Stimulated activated memory B cell treated with anti-CD40 and anti-IgM and Interleukin-4, amounts not matched to agents 10 μg/mL and 1 μg/mL and 100 μg/mL, for 72 hours (primary cell): ENCODE data around the gene ZNF598.
"Not testable (repeated sequence)": the region's sequence is repeated elsewhere in the genome, so short reads cannot be mapped to it uniquely, and the experiment has no call there.

Experiments used
- ATAC-seq: fragments of 150-1000 bp; cut with Tn5 transposase; 2 replicates; pipeline ENCODE4 v1.10.0; 2021
- H3K27ac Mint-ChIP-seq: one replicate; pipeline ENCODE4 v1.8.0; 2022; ENCODE audit warnings: mild to moderate bottlenecking, mixed read lengths
- H3K27me3 Mint-ChIP-seq: one replicate; pipeline ENCODE4 v1.8.0; 2022; ENCODE audit warnings: mixed read lengths
- H3K36me3 Mint-ChIP-seq: one replicate; pipeline ENCODE4 v1.8.0; 2022; ENCODE audit warnings: mixed read lengths
- H3K4me1 Mint-ChIP-seq: one replicate; pipeline ENCODE4 v1.8.0; 2022; ENCODE audit warnings: mixed read lengths
- H3K4me3 Mint-ChIP-seq: one replicate; pipeline ENCODE4 v1.8.0; 2022; ENCODE audit warnings: mild to moderate bottlenecking, moderate library complexity, mixed read lengths
- H3K9me3 Mint-ChIP-seq: one replicate; pipeline ENCODE4 v1.8.0; 2022; ENCODE audit warnings: mixed read lengths

Gene ZNF598

DNA sequence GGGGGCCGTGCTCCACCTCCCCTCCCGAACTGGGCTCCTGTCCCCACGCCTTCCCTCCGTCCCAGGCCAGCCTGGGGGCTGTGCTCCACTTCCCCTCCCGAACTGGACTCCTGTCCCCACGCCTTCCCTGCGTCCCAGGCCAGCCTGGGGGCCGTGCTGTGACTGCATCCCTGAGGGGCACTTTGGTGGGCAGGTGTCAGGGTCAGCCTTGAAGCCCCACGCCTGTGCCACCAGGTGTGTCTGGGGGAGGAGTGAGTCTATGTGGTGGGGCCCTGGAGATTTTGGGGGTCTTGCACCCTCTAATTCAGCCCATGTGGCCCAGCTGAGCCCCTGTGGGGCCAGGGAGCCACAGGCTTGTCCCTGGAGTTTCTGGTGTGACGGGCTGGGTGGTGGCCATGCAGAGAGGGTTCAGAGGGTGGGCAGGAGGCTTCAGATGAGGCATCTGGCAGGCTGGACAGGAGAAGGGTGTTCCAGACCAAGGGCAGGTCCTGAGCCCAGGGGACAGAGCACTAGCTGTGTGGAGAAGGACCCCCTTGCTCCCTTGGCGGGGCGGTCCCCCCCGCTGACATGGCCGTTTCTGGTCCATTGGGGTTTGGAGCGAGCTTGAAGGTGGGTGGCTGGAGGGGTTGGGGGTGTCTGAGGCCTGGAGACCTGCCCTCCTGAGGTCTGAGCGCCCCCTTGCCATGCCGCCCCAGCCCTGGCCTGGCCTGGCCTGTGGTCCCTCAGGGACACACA is 25.2 kb upstream of the ZNF598 start:
- H3K9me3 Mint-ChIP-seq: no peaks in the 10 kb centered on the region

DNA sequence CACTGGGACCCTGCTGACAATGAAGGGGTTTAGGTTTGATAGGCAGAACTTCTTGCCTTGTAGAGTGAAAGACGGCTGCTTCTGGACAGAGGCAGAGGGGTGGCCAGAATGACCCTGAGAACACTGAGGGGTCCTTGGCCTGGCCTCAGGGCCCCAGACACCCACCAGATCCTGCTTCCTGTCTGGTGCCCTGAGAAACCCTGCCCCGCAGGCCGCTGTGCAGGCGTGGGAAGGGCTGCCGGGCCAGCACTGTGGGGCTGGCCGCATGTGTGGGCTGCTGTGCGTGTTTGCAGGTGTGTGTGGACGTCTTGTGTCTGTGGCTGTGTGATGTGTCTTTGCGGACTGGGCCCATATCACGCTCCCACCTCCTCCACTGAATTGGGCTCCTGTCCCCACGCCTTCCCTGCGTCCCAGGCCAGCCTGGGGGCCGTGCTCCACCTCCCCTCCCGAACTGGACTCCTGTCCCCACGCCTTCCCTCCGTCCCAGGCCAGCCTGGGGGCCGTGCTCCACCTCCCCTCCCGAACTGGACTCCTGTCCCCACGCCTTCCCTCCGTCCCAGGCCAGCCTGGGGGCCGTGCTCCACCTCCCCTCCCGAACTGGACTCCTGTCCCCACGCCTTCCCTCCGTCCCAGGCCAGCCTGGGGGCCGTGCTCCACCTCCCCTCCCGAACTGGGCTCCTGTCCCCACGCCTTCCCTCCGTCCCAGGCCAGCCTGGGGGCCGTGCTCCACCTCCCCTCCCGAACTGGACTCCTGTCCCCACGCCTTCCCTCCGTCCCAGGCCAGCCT is 24.5 kb upstream of the ZNF598 start:
- peaks cover 23% of the 10 kb centered on the region for H3K4me1 Mint-ChIP-seq
- ATAC-seq, H3K9me3 Mint-ChIP-seq, H3K36me3 Mint-ChIP-seq, H3K4me3 Mint-ChIP-seq: not testable (repeated sequence)
- H3K27ac Mint-ChIP-seq: peak overlapping the region; percentile 59
- H3K27me3 Mint-ChIP-seq: peaks cover 49% of the 10 kb centered on the region

More for the DNA sequence above, 25.2 kb upstream of the ZNF598 start:
- H3K36me3 Mint-ChIP-seq: no peaks in the 10 kb centered on the region
- no peak overlapping the region for H3K4me3 Mint-ChIP-seq
- ATAC-seq: no peak
- H3K27ac Mint-ChIP-seq: no peak overlapping the region
- H3K4me1 Mint-ChIP-seq: peaks cover 26% of the 10 kb centered on the region
- H3K27me3 Mint-ChIP-seq: peaks cover 49% of the 10 kb centered on the region

DNA sequence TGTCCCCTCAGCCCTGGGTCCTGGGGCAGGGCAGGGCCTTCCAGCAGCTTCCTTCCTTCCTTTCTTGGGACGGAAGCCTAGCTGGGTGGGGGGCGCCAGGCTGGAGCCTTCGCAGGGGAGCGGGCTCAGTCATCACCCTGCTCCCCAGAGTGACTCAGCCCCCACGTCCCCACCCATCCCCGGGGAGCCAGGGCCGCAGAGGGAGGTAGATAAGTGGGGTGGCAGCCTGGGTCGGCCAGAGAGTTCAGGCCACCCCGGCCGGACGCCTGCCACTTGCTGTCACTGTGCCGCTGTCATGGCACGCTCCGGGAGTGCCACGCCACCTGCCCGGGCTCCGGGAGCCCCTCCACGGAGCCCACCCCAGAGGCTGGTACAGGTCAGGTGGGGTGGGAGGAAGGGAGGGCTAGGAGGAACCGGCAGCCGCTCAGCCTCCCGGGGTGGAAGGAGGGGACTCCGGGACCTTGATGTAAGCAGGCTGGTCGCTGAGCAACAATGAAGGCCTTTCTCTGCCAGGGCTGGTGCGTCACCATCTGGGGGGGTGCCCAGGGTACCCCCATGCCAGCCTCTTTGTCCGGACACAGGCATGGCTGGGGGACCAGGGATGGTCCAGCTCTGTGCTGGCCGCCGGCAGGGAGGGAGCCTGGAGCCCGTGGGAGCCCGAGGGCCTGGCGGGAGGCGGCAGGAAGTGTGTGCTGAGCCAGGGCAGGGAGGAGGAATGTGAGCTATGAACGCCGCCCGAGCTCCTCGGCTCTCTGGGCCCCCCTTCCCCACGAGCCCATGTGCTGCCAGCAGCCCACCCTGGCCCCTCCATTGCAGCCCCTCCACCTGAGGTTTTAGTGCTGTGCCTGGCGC is 23.7 kb upstream of the ZNF598 start:
- H3K4me1 Mint-ChIP-seq: peaks cover 21% of the 10 kb centered on the region
- peak; percentile 22 for ATAC-seq
- no peak overlapping the region for H3K4me3 Mint-ChIP-seq

DNA sequence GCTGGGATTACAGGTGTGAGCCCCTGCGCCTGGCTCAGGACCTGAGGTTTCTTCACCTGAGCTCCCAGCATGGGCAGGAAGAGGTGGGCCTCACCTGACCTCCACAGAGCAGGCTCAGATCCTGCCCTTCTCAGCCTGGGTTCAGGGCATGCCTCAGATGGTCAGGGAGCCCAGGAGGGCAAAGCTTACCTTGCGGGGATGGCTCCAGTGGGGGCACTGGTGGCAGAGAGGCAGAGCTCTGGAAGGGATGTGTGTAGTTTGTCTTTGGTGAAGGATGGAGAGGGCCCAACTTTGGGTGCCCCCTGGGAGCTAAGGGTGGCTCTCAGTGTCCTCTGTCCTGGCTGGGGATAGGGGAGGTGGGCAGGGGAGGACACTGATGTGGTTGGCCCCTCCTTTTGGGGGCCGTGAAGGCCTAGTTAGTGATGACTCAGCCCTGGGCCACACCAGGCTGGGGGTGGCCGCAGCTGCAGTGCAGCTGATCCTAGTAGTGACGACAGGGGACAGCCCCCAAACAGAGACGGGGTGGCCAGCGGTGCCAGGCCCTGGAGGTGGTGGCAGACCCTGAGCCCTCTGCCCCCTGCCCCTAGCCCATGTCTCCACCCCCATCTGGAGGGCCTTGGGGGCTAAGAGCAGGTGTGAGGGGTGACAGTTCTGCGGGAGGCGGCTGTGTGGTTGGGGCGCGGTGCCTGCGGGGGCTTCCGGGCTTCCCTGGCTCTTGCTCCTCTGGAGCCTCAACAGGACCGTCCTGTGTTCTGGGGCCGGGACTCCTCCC is 22.9 kb upstream of the ZNF598 start:
- no peak overlapping the region for H3K4me3 Mint-ChIP-seq
- no peaks in the 10 kb centered on the region for H3K9me3 Mint-ChIP-seq
- H3K27me3 Mint-ChIP-seq: peaks cover 51% of the 10 kb centered on the region
- H3K36me3 Mint-ChIP-seq: no peaks in the 10 kb centered on the region
- H3K27ac Mint-ChIP-seq: no peak overlapping the region
- peak; percentile 42 for ATAC-seq
- H3K4me1 Mint-ChIP-seq: peaks cover 21% of the 10 kb centered on the region

More for the DNA sequence above, 23.7 kb upstream of the ZNF598 start:
- Mint-ChIP-seq H3K27ac (peak overlapping the region; percentile 59), H3K36me3 (no peaks in the 10 kb centered on the region), H3K27me3 (peaks cover 52% of the 10 kb centered on the region), H3K9me3 (no peaks in the 10 kb centered on the region)

DNA sequence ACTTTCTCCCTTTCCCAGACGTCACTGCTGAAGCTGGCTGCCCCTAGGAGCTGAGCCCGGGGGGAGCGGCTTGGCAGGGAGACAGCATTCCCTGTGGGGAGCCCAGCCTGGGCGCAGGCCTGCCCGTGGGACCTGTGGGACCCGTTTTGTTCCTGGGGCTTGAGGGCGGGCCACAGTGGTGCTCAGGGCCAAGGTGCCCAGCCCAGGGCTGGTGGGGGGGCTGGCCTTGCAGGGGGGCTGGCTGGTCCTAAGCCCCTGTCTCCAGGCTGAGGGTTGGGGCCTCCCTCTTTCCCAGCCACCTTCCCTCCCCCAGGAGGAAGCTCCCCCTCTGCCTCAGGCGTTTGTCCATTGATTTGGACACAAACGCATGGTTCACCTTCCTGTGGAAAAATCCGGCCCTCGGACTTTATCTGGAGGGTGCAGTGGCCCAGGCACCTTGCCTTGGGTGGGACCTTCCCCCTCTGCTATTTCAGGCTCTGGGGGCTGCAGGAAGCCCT is 21.5 kb upstream of the ZNF598 start:
- H3K4me3 Mint-ChIP-seq: no peak overlapping the region
- no peak for ATAC-seq
- H3K27me3 Mint-ChIP-seq: peaks cover 41% of the 10 kb centered on the region
- peaks cover 23% of the 10 kb centered on the region for H3K4me1 Mint-ChIP-seq
- H3K9me3 Mint-ChIP-seq: no peaks in the 10 kb centered on the region
- no peak overlapping the region for H3K27ac Mint-ChIP-seq
- no peaks in the 10 kb centered on the region for H3K36me3 Mint-ChIP-seq

DNA sequence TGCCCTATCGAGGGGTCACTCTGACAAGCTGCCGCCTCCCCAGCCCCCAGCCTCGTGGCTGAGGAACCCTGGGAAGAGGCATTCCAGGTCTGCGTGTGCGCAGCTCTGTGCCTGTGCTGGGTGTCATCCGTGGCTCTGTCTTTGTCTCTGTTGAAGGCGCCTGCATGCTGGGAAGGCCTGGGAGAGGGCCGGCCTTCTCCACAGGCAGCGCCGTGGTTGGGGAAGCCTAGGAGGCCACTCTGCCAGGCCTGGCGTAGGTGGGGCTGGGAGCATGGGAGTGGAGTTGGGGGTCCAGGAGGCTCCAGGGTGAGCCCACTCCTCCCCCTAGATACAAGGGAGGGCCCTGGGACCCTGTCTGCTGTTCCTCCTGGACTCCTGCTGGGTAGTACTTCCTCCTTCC is 20.4 kb upstream of the ZNF598 start:
- no peak for ATAC-seq
- Mint-ChIP-seq H3K9me3 (no peaks in the 10 kb centered on the region), H3K4me1 (peaks cover 29% of the 10 kb centered on the region), H3K27ac (no peak overlapping the region), H3K4me3 (no peak overlapping the region), H3K27me3 (peaks cover 52% of the 10 kb centered on the region), H3K36me3 (no peaks in the 10 kb centered on the region)

DNA sequence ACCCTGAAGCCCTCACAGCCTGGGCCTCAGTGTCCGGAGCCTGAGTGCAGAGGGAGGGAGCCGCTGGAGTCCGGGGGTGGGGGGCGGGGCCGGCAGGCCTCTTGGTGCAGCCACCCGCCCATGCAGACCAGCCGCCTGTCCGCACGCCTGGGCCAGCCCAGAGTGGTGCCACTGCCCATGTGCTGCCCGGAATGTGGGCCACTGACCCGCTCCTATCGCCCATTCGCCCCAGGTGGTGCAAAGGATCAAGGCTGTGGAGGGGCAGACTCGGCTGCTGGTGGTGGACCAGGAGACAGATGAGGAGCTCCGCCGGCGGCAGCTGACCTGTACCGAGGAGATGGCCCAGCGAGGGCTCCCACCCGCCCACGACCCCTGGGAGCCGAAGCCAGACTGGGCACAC is 19.7 kb upstream of the ZNF598 start:
- H3K4me1 Mint-ChIP-seq: peaks cover 31% of the 10 kb centered on the region

DNA sequence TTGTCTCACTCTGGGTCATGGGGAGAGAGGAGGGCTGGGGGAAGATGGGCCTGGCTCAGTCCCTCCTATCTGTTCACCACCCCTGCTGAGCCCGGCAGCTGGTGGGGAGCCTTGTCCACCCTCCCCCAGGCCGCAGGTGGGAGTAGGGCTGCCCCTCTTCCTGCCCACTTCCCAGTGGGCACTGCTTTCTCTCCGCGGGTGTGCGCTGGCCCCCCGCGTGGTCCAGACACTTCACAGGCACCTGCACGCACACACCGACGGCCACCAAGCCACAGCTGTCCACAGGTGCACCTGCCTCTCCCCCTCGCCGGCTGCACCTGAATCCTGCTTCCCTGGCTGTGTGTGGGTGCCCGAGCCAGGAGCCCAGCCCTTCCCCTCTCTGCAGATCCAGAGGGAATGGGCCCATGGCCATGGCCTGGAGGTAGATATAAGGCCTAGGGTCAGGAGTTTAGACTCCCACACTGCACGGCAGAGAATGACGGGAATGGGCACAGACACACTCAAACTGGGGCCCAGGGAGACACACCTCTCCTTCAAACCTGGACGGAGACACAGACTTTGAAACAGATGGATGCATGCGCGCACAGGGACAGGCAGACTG is 19.1 kb upstream of the ZNF598 start:
- H3K4me3 Mint-ChIP-seq: no peak overlapping the region

More for the DNA sequence above, 19.7 kb upstream of the ZNF598 start:
- Mint-ChIP-seq H3K27me3 (peaks cover 53% of the 10 kb centered on the region), H3K9me3 (no peaks in the 10 kb centered on the region), H3K36me3 (no peaks in the 10 kb centered on the region), H3K27ac (no peak overlapping the region), H3K4me3 (no peak overlapping the region)
- ATAC-seq: no peak

DNA sequence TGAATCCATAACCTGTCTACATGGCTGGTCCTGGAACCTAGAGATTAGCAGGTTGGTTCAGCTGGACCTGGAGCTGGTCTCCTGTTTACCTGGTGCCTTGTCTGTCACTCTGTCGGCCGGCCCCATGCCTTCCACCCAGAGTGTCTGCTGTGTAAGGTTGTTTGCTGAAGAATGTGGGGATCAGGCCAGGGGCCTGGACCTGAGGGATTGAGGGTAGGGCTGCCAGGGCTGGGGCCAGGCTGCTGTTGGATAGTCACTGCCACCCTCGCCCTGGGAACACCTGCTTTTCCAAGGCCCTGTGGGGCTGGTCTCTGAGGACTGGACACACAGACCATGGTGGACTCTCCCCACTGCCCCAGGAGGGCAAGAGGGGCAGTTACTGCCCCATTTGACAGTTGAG is 18.5 kb upstream of the ZNF598 start:
- Mint-ChIP-seq H3K4me1 (peaks cover 30% of the 10 kb centered on the region), H3K27ac (no peak overlapping the region), H3K4me3 (no peak overlapping the region), H3K27me3 (peaks cover 61% of the 10 kb centered on the region), H3K36me3 (no peaks in the 10 kb centered on the region), H3K9me3 (no peaks in the 10 kb centered on the region)
- ATAC-seq: no peak

More for the DNA sequence above, 19.1 kb upstream of the ZNF598 start:
- peaks cover 33% of the 10 kb centered on the region for H3K4me1 Mint-ChIP-seq
- H3K9me3 Mint-ChIP-seq: no peaks in the 10 kb centered on the region
- H3K27me3 Mint-ChIP-seq: peaks cover 58% of the 10 kb centered on the region
- H3K27ac Mint-ChIP-seq: no peak overlapping the region
- ATAC-seq: no peak
- no peaks in the 10 kb centered on the region for H3K36me3 Mint-ChIP-seq

DNA sequence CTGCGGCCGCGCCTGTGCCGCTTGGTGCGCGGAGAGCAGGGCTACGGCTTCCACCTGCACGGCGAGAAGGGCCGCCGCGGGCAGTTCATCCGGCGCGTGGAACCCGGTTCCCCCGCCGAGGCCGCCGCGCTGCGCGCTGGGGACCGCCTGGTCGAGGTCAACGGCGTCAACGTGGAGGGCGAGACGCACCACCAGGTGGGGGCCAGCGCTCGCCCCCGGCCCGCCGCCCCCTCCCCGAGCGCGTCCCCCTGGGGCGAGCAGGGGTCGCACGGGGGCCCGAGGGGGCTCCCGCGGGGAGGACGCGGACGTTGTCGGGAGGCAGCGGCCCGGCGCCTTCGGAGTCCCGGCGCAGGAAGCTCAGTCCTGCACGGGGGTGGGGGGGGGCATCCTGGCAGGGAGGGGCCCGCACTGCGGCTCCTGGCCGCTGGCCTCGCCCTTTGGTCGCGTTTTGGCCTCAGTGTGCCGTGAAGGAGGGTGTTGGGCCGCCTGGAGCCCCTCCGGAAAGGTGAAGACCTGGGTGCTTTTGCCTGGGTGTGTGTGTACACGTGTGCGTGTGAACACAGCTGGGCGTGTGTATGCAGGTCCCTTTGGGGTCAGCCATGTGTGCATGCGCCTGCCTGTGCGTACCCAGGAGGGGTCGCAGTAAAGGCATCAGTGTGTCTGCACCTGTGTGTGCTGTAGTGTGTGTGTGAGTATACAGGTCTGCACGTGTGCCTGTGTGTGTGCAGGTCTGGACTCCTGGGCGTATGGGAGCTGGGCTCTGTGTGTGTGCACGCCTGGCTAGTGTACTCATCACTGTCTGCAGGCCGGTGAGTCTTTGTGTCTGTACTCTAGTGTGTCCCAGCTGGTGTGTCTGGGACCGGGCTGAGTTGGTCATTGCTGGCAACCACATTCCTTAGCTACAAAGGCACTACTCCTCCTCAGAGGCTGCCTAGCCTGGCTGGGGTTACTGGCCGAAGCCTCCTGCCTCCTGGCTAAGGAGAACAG is 17.7 kb upstream of the ZNF598 start:
- Mint-ChIP-seq H3K4me3 (peak overlapping the region; percentile 58), H3K36me3 (no peaks in the 10 kb centered on the region), H3K4me1 (peaks cover 30% of the 10 kb centered on the region), H3K9me3 (no peaks in the 10 kb centered on the region), H3K27ac (no peak overlapping the region), H3K27me3 (peaks cover 64% of the 10 kb centered on the region)
- ATAC-seq: peak; percentile 20

DNA sequence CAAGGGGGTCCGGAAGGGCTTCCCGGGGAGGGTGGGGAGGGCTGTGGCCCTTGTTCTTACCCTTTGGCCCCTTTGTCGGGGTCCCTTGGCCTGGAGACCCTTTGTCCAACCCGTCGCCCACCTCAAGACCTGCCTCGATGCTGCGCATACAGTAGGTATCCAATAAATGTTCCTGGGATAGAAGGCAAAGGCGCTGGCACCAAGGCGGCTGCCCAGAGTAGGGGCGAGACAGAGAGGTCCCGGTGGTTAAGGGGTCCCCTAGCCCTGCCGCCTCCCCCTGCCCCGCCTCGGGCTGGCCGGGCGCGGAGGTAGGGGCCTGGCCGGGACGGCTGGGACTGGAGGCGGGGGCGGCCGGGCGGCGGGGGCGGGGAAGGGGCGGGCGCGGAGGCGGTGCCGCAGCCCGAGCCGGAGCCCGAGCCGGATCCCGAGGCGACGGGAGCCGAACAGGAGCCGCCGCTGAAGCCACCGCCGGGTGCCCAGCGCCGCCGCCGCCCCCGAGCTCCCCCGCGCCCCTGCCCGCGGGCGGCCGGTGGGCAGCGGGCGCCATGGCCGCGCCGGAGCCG is 16.9 kb upstream of the ZNF598 start, which contains the start of gene NHERF2:
TSS of gene NHERF2 (plus strand) at position 442 of the 563 bp plus-strand sequence. CDS start at position 546, 104 bp downstream.
- no peaks in the 10 kb centered on the region for H3K9me3 Mint-ChIP-seq
- no peak within 1 kb of the TSS for H3K27ac Mint-ChIP-seq
- peak within 1 kb of the TSS; percentile 60 for H3K4me3 Mint-ChIP-seq
- H3K4me1 Mint-ChIP-seq: peaks cover 26% of the 10 kb centered on the region
- no peak for ATAC-seq
- peaks cover 64% of the 10 kb centered on the region for H3K27me3 Mint-ChIP-seq
- no peaks in the 10 kb centered on the region for H3K36me3 Mint-ChIP-seq

DNA sequence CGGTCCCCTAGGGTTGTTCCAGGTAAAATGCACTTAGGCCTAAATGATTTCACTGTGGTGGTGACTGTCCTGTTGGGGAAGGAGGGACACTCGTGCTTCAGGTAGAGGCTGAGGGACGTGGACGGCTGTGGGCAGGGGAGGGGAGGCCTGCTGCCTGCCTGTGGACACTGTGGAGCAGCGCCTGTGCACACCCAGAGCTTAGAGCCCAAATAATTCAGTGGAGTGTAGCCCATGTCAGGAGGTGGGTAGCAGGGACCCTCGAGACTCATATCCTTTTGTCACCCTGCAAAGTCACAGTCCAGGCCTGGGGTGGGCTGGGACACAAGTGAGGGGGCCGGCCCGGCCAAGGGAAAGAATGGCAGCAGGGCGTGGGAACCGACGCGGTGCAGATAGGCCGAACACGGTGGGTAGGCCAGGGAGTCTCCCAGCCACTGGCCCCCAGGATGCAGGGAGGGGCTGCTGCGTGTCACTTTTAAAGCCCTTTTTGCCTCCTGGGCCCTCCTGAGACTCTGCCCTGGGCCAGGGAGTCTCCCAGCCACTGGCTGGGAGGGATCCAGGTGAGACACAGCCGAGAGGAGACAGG is 16.3 kb upstream of the ZNF598 start:
- no peaks in the 10 kb centered on the region for H3K9me3 Mint-ChIP-seq
- no peaks in the 10 kb centered on the region for H3K36me3 Mint-ChIP-seq
- no peak overlapping the region for H3K27ac Mint-ChIP-seq
- peaks cover 69% of the 10 kb centered on the region for H3K27me3 Mint-ChIP-seq
- ATAC-seq: no peak
- H3K4me3 Mint-ChIP-seq: peak overlapping the region; percentile 60
- H3K4me1 Mint-ChIP-seq: peaks cover 26% of the 10 kb centered on the region
